Nephron (organoid): Measurements from ENCODE around the gene CMTM7.

ENCODE experiments used
- H3K27ac Mint-ChIP-seq, 3 experiments: 2 replicates each; pipeline ENCODE4 v1.8.0; 2020; ENCODE audit warnings: mixed read lengths in 3 of 3, mild to moderate bottlenecking in 2 of 3, moderate library complexity in 1 of 3
- H3K27me3 Mint-ChIP-seq: 2 replicates; pipeline ENCODE4 v1.8.0; 2021; ENCODE audit warnings: low read depth, mild to moderate bottlenecking, moderate library complexity, mixed read lengths
- H3K36me3 Mint-ChIP-seq: 2 replicates; pipeline ENCODE4 v1.8.0; 2020; ENCODE audit warnings: low read depth, mixed read lengths
- H3K4me1 Mint-ChIP-seq: 2 replicates; pipeline ENCODE4 v1.8.0; 2020; ENCODE audit warnings: mixed read lengths
- H3K4me3 Mint-ChIP-seq, 3 experiments: 2 replicates each; pipeline ENCODE4 v1.8.0; 2020; ENCODE audit warnings: mild to moderate bottlenecking in 3 of 3, mixed read lengths in 3 of 3, moderate library complexity in 2 of 3
- H3K9me3 Mint-ChIP-seq: 2 replicates; pipeline ENCODE4 v1.8.0; 2020; ENCODE audit warnings: mixed read lengths
- TF ChIP-seq, protein P1 (sequence below), 3 experiments: fragments of 200-600 bp; sonication (generic); IDR thresholded peaks; one replicate each; pipeline ENCODE4 v1.5.0; 2021; ENCODE audit warnings: antibody characterized with exemption in 3 of 3; ENCODE audit not compliant: unreplicated experiment in 3 of 3

Gene CMTM7

DNA sequence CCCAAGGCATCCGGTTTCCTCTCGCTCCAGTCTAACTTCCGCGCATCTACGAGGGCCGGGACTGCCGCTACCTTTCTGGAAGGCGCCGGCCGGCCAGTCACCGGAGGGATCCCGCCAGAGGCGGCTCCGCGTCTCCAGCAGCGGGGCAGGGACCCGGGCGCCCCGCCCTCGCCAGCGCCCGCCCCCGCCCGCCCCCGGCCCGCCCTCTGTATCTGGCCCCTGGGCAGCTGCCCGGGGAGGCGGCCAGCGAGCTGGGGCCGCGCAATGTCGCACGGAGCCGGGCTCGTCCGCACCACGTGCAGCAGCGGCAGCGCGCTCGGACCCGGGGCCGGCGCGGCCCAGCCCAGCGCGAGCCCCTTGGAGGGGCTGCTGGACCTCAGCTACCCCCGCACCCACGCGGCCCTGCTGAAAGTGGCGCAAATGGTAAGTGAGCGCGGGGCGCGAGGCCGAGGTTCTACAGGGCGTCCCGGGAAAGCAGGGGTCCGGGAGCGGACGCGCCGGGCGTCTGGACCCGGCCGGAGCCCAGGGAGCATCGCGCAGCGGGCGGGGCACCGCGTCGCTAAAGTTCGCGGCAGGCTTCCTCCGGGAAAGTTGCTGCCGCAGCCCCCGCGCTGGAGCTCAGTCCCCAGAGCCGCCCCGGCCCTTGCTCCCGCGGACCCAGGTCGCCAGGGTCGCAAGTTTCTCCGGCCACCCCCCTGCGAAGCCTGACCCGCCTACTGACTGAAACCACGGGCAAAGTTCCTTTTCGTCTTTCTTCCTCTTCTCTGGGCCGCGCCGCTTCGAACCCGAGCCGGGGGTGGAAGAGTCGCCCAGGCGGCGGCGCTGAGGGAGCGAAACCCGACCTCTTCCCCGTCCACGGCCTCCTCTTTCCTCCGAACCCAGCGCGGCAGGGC is at the start of gene CMTM7:
CMTM7 (plus strand) TSS at position 211 of the 893 bp plus-strand sequence; CDS start at position 265, 54 bp downstream.
- Mint-ChIP-seq H3K4me3 (peak within 1 kb of the TSS; percentile 96 to 99 (median 97)), H3K9me3 (no peaks in the 10 kb centered on the region), H3K4me1 (peaks cover 6% of the 10 kb centered on the region), H3K36me3 (peaks cover 4% of the 10 kb centered on the region), H3K27me3 (peaks cover 23% of the 10 kb centered on the region), H3K27ac (peak within 1 kb of the TSS; percentile 68 to 83 (median 73))
- TF ChIP-seq, protein P1, sequence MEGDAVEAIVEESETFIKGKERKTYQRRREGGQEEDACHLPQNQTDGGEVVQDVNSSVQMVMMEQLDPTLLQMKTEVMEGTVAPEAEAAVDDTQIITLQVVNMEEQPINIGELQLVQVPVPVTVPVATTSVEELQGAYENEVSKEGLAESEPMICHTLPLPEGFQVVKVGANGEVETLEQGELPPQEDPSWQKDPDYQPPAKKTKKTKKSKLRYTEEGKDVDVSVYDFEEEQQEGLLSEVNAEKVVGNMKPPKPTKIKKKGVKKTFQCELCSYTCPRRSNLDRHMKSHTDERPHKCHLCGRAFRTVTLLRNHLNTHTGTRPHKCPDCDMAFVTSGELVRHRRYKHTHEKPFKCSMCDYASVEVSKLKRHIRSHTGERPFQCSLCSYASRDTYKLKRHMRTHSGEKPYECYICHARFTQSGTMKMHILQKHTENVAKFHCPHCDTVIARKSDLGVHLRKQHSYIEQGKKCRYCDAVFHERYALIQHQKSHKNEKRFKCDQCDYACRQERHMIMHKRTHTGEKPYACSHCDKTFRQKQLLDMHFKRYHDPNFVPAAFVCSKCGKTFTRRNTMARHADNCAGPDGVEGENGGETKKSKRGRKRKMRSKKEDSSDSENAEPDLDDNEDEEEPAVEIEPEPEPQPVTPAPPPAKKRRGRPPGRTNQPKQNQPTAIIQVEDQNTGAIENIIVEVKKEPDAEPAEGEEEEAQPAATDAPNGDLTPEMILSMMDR (IDR thresholded peaks at IDR 0.05; ENCODE audit: unreplicated experiment in 3 of 3): no peak

- peak overlapping the region in 1 of 3 experiments; percentile 51 for H3K27ac Mint-ChIP-seq
- H3K4me3 Mint-ChIP-seq: no peak overlapping the region
- no peaks in the 10 kb centered on the region for H3K36me3 Mint-ChIP-seq
- H3K9me3 Mint-ChIP-seq: no peaks in the 10 kb centered on the region
- TF ChIP-seq, protein P1 (IDR thresholded peaks at IDR 0.05; ENCODE audit: unreplicated experiment in 3 of 3): no peak
- peaks cover 5% of the 10 kb centered on the region for H3K27me3 Mint-ChIP-seq
- peaks cover 8% of the 10 kb centered on the region for H3K4me1 Mint-ChIP-seq
Measured at GRCh38 chr3:32347343-32348125, 44.1 kb upstream of the CMTM7 start.

DNA sequence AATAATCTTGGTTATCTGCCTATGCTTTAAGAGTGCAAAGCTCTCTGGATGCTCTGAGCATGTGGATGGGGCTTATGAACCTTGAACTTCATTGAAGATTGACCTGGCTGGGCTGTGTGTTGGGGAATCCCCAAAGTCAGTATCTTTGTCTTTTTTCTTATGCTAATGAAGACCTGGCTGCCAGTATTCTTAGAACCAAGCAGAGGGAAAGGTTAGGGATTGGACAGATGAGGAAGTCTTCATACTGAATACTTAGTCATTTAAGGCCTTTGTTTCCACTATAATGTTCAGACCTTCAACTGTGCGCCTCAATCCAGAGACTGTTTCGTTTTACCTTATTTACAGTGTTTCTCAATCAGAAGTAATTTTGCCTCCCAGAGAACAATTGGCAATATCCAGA is 42.5 kb upstream of the CMTM7 start:
- TF ChIP-seq, protein P1 (IDR thresholded peaks at IDR 0.05; ENCODE audit: unreplicated experiment in 3 of 3): no peak
- Mint-ChIP-seq H3K27me3 (peaks cover 5% of the 10 kb centered on the region), H3K4me1 (peaks cover 13% of the 10 kb centered on the region), H3K4me3 (no peak overlapping the region), H3K9me3 (no peaks in the 10 kb centered on the region), H3K36me3 (no peaks in the 10 kb centered on the region), H3K27ac (no peak overlapping the region)

DNA sequence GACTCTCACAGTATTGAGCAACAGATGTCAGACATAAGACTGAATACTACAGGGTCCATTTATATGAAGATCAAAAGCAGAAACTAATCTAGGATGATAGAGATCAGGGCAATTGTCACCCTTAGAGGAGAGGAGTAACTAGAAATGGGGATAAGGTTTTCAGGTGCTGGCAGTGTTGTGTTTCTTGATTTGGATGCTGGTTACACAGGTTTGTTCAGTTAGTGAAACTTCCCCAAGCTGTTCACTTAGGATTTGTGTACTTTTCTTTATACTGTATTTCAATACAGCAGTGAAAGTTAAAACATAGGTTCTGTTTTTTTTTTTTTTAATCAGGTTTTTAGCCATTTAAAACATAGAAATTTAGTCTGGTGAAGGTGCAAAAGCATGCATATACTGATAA is 39.1 kb upstream of the CMTM7 start:
- Mint-ChIP-seq H3K27ac (no peak overlapping the region), H3K9me3 (no peaks in the 10 kb centered on the region), H3K27me3 (peaks cover under 1% of the 10 kb centered on the region), H3K4me1 (peaks cover 9% of the 10 kb centered on the region), H3K4me3 (no peak overlapping the region), H3K36me3 (no peaks in the 10 kb centered on the region)
- TF ChIP-seq, protein P1 (IDR thresholded peaks at IDR 0.05; ENCODE audit: unreplicated experiment in 3 of 3): no peak

GRCh38 chr3:32353351-32353750 is 38.3 kb upstream of the CMTM7 start:
- no peaks in the 10 kb centered on the region for H3K36me3 Mint-ChIP-seq
- no peak overlapping the region for H3K4me3 Mint-ChIP-seq
- TF ChIP-seq, protein P1 (IDR thresholded peaks at IDR 0.05; ENCODE audit: unreplicated experiment in 3 of 3): no peak
- peaks cover 5% of the 10 kb centered on the region for H3K4me1 Mint-ChIP-seq
- no peaks in the 10 kb centered on the region for H3K9me3 Mint-ChIP-seq
- H3K27ac Mint-ChIP-seq: no peak overlapping the region
- no peaks in the 10 kb centered on the region for H3K27me3 Mint-ChIP-seq
